ENCODE results near the gene SYNRG. TPM values are rescaled to one million over a fixed set of nuclear protein-coding genes. Genes with fewer than 3 reads are reported as not detected.

The SYNRG gene
- total and polyA plus RNA-seq, 2 of the 13 experiments (the other 11 are each of a cell fraction or from before 2014, with no cell fraction given): 7.3 to 8.7 TPM

DNA sequence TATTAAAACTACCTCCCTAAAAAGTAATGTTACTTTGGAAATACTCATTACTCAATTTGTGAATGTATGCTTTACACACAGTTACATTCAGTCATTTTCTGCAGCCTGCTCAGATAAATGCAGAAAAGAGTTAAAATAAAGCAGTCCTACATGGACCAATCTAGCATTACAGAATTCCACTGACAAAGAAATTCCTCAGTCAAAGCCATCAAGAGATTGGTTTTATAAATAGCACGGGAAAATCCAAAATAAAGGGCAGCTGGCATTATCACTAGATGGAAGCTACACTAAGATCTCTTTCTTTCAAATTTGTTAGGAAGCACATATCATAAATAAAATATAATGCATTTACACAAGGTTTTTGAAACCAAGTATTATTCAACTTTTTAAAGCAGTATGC is 61.2 kb downstream of the SYNRG start:
- Histone ChIP-seq H3K4me3 (replicated peaks in 1 of 3; ENCODE audit: insufficient read depth in 1 of 3, low read depth in 2 of 3, low read length in 3 of 3) (no peak overlapping the region), H3K9ac (ENCODE audit: insufficient read depth, low read depth, low read length) (no peak overlapping the region), H3K27ac (ENCODE audit: extremely low read length, insufficient read depth, low read length) (no peak overlapping the region), H3K4me1 (ENCODE audit: insufficient read depth, low read length) (no peaks in the 10 kb centered on the region), H4K20me1 (ENCODE audit: insufficient read depth, low read length) (no peaks in the 10 kb centered on the region; the same call in 1 of the 2 replicates), H2AFZ (ENCODE audit: low read length) (no peak overlapping the region), H3K36me3 (replicated peaks in 1 of 2; ENCODE audit: control insufficient read depth in 1 of 2, insufficient read depth in 2 of 2, low read length in 2 of 2) (peaks cover under 1 to 18% of the 10 kb centered on the region in 2 experiments; a peak in 2 of 5 replicates), H3K9me3 (ENCODE audit: low read length) (no peaks in the 10 kb centered on the region), H3K4me2 (ENCODE audit: low read depth, low read length) (no peak overlapping the region), H3K79me2 (ENCODE audit: insufficient read depth, low read length) (no peaks in the 10 kb centered on the region), H3K27me3 (ENCODE audit: control insufficient read depth in 1 of 2, insufficient read depth in 2 of 2, low read length in 2 of 2) (no peaks in the 10 kb centered on the region)
- intact Hi-C loops (cut with micrococcal nuclease; ENCODE audit: unreplicated experiment): no loop called here
- POLR2A ChIA-PET: no interaction called here
- TF ChIP-seq ZNF598 (CRISPR knock-in tag; IDR thresholded peaks at IDR 0.05; ENCODE audit: borderline replicate concordance): no peak
- DNase-seq (ENCODE audit: low spot score): no peak
- FAIRE-seq: no peak
- 97% methylated on average over 1 of the region's 1 CpG for WGBS (ENCODE audit: low lambda C conversion rate)
- BruUV-seq (replicated peaks): no TSS peak
- CTCF ChIA-PET (ENCODE audit: low intra/inter-chr PET ratio, low total read pairs): no interaction called here
- ATAC-seq: no peak
- in situ Hi-C loops (cut with HindIII; ENCODE audit: extremely low pct_ligation_motif_present, low pct_unique_long_range_greater_than_20kb): no loop called here

DNA sequence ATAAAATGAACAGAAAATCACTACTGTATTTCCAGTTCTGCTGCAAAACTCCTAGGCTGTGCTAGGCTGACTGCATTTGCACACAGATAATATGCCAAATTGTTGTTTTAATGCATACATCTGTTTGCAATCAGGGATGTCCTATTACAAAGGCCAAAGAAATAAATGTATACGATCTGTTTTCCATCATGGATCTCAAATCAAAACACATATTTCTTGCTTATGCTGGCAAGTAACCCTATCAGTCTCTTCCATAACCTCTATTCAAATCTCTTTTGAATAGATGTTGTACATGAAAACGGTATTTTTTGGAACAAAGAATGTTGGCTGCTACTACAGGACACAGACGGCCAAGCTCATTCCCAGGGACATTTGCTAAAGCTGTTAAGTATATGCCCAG is 62.9 kb downstream of the SYNRG start:
- over 99% methylated on average over 3 of the region's 3 CpGs for WGBS (ENCODE audit: low lambda C conversion rate)
- H3K4me1 ChIP-seq (ENCODE audit: insufficient read depth, low read length): no peaks in the 10 kb centered on the region
- no peaks in the 10 kb centered on the region for H3K79me2 ChIP-seq (ENCODE audit: insufficient read depth, low read length)
- intact Hi-C loops (cut with micrococcal nuclease; ENCODE audit: unreplicated experiment) (no loop called here), in situ Hi-C loops (cut with HindIII; ENCODE audit: extremely low pct_ligation_motif_present, low pct_unique_long_range_greater_than_20kb) (no loop called here)
- FAIRE-seq (no peak), ATAC-seq (no peak), DNase-seq (ENCODE audit: low spot score) (no peak)
- no peaks in the 10 kb centered on the region for H3K9me3 ChIP-seq (ENCODE audit: low read length)
- H3K9ac ChIP-seq (ENCODE audit: insufficient read depth, low read depth, low read length): no peak overlapping the region
- CTCF ChIA-PET (ENCODE audit: low intra/inter-chr PET ratio, low total read pairs): no interaction called here
- H3K36me3 ChIP-seq (replicated peaks in 1 of 2; ENCODE audit: control insufficient read depth in 1 of 2, insufficient read depth in 2 of 2, low read length in 2 of 2): peaks cover 4 to 26% of the 10 kb centered on the region in 2 experiments
- H3K4me3 ChIP-seq (replicated peaks in 1 of 3; ENCODE audit: insufficient read depth in 1 of 3, low read depth in 2 of 3, low read length in 3 of 3): no peak overlapping the region
- no peak overlapping the region for H2AFZ ChIP-seq (ENCODE audit: low read length)
- H3K4me2 ChIP-seq (ENCODE audit: low read depth, low read length): no peak overlapping the region
- no TSS peak for BruUV-seq (replicated peaks)
- no peaks in the 10 kb centered on the region; the same call in 1 of the 2 replicates for H4K20me1 ChIP-seq (ENCODE audit: insufficient read depth, low read length)
- no peaks in the 10 kb centered on the region; a peak in 1 of 5 replicates for H3K27me3 ChIP-seq (ENCODE audit: control insufficient read depth in 1 of 2, insufficient read depth in 2 of 2, low read length in 2 of 2)
- H3K27ac ChIP-seq (ENCODE audit: extremely low read length, insufficient read depth, low read length): no peak overlapping the region
- POLR2A ChIA-PET: no interaction called here
- TF ChIP-seq, protein P1, sequence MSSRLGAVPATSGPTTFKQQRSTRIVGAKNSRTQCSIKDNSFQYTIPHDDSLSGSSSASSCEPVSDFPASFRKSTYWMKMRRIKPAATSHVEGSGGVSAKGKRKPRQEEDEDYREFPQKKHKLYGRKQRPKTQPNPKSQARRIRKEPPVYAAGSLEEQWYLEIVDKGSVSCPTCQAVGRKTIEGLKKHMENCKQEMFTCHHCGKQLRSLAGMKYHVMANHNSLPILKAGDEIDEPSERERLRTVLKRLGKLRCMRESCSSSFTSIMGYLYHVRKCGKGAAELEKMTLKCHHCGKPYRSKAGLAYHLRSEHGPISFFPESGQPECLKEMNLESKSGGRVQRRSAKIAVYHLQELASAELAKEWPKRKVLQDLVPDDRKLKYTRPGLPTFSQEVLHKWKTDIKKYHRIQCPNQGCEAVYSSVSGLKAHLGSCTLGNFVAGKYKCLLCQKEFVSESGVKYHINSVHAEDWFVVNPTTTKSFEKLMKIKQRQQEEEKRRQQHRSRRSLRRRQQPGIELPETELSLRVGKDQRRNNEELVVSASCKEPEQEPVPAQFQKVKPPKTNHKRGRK (CRISPR knock-in tag; IDR thresholded peaks at IDR 0.05): no peak
- no peak for TF ChIP-seq HMGA1 (CRISPR knock-in tag; conservative IDR thresholded peaks at IDR 0.05)
- no peak for TF ChIP-seq MTA1 (CRISPR knock-in tag; IDR thresholded peaks at IDR 0.05; ENCODE audit: borderline replicate concordance)
- TF ChIP-seq ZMYM4 (CRISPR knock-in tag; IDR thresholded peaks at IDR 0.05): no peak
- TF ChIP-seq, protein P2, sequence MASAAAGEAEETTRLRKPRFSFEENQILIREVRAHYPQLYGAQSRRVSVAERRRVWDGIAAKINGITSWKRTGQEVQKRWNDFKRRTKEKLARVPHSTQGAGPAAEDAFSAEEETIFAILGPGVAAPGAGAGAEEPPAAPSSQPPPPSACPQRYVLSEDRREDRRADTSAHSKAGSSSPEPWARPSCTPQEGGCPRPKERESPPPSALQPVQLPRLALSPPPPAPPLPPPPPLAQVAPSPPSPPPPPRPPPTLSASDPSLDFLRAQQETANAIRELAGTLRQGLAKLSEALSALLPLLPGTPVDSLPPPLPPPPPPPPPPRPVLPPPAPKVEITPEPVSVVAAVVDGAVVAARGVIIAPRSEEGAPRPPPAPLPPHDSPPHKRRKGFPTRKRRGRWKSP (CRISPR knock-in tag; IDR thresholded peaks at IDR 0.05): no peak
- TF ChIP-seq NFIB (CRISPR knock-in tag; IDR thresholded peaks at IDR 0.05; ENCODE audit: borderline replicate concordance): no peak
- no peak for TF ChIP-seq ZNF33B (CRISPR knock-in tag; IDR thresholded peaks at IDR 0.05)
- TF ChIP-seq ZNF17 (CRISPR knock-in tag; IDR thresholded peaks at IDR 0.05): no peak
- TF ChIP-seq ZC3H13 (CRISPR knock-in tag; IDR thresholded peaks at IDR 0.05): no peak
- TF ChIP-seq ZFP82 (CRISPR knock-in tag; IDR thresholded peaks at IDR 0.05; ENCODE audit: borderline replicate concordance): no peak
- no peak for TF ChIP-seq ZNF660 (CRISPR knock-in tag; IDR thresholded peaks at IDR 0.05; ENCODE audit: borderline replicate concordance, low read depth)
- no peak for TF ChIP-seq ZNF430 (CRISPR knock-in tag; IDR thresholded peaks at IDR 0.05)

All from HepG2 (cell line).